ENCODE measurements around the gene LAG3.
A peak's percentile ranks its signal among the peaks of the same experiment; 100 is the strongest.

LAG3 gene

DNA sequence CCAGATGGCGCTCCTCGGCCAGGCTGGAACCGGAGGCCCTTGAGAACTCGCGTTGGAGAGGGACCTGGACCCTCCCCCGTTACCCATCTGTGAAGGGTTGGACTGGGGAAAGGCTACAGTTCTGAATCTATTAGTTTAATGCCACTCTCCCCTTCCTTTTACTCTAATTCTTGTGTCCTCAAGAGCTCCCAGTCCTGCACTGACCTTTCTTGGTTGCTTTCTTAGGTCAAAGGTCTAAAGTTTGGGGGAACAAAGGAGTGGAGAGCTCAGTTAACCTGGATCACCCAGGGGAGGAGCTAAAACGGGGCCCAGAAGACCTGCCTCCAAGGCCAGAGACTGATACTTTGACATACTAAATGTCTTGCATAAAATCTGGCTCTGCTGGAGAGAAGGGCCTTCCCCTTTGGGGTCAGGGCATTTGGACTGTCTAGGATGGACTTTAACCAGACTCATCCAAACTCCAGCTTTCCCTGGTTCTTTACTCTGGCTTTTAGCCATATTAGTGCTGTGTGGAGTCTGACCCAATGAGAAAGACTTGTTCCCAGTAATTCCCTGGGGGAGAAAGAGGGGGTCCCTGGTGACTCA lies 18.5 kb upstream of the LAG3 start:
- DNase-seq, result no peak

DNA sequence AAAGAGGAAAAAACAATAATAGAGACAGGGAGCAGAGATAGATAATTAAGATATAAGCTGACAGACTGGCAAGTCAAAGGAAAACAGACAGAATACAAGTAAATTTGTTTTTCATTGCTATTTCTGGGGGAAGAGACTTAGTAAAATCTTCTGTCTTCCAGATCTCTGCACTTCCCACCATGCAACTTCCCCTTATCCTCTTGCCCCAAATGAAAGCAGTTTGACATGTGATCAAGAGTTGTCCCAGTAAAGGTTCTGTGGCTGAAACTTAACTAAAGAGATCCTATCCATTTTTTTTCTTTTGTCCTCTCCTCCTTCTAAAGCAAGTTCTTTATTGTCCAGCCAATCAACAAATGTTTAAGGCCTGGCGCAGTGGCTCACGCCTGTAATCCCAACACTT lies 17.9 kb upstream of the LAG3 start:
- no peak for DNase-seq

DNA sequence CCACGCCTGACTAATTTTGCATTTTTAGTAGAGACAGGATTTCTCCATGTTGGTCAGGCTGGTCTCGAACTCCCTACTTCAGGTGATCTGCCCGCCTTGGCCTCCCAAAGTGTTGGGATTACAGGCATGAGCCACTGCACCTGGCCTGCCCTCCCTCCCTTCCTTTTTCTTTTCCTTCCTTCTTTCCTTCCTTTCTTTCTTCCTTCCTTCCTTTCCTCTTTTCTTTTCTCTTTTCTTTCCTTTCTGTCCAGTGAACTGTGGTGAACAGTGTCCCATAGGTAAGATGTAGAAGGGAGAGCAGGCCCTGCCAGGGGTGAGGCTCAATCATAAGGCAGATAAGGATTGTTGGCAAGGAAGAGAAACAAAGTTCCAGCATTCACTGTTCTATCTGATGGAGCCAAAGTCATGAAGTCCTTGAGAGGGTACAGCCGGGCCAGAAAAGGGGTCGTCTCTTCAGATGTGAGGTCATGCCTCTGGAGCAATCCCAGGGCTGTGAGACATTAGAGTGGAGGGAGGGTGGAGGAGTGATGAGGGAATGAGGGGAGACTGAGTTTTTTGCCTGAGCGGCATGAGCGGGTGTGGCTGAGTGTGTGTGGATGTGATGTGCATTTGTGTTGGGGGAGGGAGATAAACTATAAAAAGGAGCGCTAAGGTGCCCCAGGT lies 15.2 kb upstream of the LAG3 start:
- DNase-seq, result no peak

DNA sequence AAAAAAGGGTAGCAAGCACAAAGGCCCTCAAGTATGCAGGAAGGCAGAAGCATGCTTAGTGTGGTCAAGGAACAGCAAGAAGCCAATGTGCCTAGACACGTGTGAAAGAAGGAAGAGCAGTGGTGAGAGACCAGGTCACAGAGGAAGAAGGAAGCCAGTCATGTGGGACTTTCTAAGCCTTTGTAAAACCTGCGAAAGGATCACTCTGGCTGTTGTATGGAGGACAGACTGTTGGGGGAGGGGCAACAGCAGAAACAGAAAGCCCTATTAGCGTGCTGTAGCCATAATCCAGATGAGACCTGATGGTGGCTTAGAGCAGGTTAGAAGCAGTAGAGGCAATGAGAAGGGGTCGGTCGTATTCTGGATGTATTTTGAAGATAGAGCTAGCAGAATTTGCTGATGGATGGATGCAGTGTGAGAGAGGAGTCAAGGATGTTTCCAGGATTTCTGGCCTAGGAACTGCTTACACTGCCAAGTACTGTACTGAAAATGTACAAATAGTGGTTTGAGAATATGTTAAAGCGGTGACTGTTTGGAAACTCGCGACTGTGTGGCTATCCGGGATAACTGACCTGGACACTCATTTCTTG lies 13.7 kb upstream of the LAG3 start:
- no peak for DNase-seq

DNA sequence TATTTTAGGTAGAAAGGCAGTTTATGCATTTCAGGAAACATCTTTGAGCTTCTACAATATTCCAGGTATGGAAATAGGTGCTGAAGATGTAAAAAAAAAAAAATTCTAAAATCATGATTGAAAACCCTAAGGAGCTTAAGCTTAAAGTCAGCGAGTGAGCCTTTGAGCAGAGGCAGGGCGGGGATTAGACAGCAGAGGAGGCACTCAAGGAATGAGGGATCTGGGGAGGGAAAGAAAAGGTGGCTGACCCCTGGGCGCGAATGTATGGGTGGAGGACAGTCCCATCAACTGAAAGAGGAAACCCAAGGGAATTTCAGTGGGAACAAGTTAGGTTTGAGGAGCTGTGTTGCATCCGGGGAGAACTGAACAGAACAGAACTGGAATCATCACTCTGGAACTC lies 12.6 kb upstream of the LAG3 start:
- no peak for DNase-seq

DNA sequence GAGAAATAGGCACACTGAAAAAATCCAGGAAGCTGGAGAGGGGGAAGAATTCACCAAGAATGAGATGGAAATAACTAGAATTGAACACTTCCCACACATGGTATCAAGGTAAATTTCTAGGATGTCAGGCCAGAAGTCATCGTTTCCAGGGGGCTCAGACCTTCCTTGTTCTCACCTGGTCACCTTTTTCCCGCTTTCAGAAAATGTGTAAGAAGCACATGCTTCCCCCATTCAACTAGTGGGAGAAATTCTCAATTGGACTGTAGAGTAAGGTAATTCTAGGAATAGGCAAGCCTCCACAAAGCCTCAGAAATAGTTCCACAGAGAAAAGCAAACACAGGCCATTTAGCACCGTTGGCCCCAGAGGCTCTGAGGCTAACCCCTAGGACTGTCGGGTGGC lies 8.9 kb upstream of the LAG3 start:
- no peak for DNase-seq

DNA sequence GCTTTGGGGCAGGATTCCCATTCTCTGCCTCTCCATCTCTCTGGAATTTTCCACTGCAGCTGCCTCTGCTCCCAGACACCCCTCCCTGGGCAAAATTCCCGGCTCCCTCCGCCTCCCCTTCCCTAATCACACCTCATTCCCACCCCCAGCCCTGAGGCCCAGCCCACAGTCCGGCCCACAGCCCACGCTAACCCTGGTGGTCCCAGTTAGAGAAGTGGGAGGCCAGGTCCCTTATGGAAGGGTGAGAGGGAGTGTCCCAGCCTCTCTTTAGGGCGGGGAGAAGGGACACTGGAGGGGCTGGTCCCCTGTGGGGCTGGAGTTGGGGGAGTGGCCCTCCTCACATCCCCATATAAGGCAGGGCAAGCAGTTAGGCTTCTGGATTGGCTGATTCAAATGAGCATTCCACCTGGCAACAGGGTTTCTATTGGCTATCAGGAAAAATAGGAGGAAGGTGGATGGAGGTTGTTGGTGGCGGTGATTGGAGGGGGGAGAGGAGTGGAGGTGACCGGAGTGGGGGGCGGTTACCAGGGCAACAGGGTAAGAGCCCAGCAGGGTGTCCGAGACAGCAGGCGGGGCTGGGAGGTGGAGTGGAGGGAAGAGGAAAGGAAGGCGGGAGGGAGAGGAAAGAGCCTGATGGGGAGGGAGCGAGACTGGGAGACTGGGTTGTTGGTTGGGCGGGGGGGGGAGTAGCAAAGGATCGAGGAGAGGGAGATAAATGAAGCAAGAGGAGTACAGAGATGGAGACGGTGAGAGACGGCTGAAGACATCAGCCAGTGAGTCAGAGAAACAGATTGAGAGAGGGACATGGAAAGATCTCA lies 8.1 kb upstream of the LAG3 start:
- peak; percentile 99 for DNase-seq

DNA sequence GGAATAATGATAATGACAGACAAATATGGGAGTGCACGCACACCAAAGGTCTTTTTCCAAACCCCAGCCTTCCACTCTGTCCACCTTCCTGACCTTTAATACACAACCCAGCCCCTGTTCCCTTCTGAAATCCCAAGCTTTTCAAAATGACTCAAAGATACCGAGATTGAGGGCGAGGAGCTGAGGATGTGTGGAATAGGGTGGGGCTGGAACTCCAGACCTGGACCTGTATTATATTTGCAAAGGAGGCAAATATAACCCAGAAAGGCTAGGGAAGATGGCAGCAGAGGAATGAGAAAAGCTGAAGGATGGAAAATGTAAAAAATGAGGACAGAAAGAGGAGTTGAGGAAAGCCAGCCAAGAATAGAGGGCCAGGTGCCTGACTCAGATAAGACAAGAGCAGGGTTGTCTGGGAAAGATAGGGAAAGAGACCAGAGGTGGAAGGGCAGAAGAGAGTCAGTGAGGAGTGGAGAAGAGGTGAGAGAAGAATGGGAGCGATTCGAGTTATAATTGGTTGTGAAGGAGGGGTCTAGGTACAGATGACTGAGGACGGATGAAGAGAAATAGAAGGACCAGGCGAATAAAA lies 7.2 kb upstream of the LAG3 start:
- DNase-seq, result peak; percentile 65

DNA sequence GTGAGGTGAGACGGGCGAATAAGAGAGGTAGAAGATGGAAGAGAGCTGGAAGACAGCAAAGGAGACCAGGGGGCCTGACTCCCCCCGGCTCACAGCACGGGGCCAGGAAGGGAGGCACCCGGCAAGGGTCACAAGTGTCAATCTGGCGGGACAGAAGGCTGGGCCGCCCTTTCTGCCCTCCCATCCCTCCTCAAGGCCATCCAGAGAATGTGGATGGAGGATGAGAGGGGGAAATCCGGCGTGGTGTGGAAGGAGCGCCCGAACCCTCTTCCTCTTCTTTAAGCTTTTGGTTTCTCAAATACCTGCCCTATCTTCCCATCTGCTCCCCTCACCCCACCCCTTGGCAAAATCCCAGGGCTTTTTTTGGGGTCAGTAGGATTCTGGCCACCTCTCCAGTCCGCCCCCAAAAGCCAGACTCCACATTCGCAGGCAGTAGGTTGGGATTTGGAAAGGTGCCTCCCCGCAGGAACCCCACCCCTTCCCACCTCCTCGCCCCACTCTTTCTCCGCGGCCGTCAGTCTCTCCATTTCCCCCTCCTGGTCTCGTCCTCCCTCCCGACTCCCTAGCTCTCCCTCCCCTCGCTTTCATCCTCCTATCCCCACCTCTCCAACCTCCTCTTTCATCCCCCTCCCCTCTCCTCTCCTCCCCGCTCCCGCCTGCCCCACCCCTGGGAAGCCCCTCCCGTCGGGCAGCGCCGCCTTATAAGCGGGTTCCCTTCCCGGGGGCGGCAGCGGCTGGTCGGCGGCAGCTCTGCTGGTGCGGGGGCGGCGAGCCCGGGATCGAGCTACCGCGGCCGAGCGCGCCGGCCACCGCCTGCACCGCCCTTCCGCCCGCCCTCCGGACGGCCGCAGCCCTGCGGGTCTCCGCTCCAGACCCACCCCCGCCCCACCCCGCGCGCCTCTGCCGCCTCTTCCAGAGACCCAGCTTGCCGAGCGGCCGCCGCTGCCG lies 6.4 kb upstream of the LAG3 start, which contains the start of gene PTMS:
Gene PTMS, plus strand, starts transcription at position 730 of the 948 bp plus-strand sequence. CDS start 343 bp downstream, outside the sequence.
- peak; percentile 97 for DNase-seq

DNA sequence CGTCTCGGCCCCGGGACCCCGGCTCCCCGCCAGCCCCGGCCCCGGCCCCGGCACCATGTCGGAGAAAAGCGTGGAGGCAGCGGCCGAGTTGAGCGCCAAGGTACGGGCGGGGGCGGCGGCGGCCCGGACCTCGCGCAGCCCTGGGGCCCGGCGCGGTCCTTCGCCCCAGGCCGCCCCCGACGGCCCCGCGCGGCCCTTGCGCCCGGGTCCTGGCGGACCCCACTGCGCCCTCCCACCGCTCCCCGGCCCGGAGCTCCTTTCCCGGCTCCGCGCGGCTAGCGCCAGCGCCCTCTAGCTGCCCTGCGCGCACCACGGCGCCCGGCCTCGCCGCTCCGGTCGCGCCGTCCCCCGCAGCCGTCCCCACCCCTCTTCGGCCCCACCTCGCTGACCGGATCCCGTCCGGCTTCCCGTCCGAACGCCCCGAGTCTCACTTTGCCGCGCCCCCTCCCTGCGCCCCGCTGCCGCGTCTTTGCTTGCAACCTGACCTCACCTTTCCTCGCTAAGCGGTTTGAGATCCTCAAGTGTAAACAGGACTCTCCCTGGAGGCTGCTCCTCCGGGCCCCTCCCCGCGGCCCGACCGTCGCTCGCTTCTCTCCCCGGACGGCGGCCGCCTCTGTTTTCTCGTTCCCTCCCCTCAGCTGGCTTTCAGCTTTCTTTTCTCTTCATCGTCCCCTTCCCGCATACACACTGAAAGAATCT lies 5.5 kb upstream of the LAG3 start:
- peak; percentile 70 for DNase-seq

DNA sequence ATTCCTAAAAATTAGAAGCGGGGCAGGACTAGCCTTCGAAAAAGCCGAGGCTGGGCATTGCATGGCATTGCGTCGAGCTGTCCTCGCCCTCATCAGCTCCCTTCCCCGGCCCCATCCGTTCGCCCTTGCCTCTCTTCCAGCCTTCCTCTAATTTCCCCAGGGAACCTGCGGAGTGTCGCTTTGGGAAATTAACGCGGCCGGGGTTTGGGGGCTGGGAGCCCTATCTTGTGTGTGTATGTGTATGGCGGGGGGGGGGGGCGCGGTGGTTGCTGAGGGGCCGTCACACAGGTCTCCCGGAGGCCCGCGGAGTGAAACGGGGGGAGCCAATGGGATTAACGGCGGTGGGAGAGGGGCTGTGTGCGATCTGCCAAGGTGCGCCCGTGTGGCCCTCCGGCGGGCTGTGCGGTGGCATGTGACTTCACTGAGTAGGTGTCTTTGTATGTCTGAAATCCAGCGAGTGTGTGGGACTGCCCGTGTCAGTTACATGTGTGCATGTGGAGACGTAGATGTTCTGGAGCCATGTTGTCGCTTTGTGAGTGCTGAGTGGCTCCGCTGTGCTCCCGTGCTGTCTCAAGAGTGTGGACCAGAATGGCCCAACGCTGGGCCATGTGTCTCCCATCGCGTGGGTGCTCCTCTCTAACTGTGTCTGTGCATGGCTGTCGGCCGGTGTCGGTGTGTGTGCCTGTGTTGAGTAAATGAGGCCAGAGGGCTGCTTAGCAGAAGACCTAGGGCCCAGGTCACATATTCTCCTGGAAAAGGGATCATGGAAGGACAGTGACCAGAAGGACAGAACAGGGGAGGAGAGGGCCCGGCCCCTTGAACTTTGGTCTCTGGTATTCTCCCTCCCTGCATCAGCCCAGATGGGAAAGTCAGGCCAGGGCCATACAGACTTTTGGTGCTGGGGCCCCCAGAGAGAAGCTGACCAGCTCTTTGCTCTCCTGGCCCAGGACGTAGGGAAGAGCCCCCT lies 4.7 kb upstream of the LAG3 start:
- no peak for DNase-seq

DNA sequence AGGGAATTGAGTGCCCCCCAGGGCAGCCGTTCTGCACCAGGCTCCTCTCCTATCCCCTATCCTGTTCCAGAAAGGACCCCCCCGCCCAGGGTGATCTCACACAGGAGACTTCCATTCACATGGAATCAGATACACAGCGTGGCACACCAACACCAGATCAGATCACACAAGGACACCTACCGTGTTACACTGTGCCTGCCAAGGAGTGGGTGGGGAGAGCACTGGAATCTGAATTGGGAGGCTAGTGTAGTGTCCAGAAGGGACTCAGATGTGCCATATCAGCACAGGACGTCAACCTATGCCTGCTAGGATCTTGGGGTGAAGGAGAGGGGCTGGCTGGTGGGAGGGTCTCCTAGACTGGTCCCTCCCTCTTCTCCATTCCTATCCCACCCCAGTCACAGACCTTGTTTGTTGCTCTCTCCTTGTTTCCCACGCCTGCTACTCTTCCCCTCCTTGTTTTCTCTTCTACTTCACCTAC lies 3.8 kb upstream of the LAG3 start:
- DNase-seq, result no peak

DNA sequence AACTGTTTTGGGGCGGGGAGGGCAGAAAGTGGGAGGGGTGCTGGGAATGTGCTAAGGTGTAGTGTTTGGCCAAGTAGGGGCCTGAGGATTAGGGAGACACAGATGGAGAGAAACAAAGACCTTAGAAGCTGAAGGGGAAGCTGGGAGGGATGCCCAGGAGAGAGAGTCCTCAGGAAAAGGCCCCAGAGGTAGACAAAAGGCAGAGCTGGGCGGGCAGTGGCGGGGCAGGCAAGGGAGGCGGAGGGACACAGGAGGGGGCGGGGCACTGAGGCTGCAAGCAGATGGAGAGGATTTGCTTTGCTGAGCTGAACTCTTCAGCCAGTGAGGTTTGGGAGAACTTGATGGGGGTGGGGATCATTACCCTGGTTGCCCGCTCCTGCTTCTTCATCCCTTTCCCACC lies 3.3 kb upstream of the LAG3 start:
- DNase-seq, result peak; percentile 31

DNA sequence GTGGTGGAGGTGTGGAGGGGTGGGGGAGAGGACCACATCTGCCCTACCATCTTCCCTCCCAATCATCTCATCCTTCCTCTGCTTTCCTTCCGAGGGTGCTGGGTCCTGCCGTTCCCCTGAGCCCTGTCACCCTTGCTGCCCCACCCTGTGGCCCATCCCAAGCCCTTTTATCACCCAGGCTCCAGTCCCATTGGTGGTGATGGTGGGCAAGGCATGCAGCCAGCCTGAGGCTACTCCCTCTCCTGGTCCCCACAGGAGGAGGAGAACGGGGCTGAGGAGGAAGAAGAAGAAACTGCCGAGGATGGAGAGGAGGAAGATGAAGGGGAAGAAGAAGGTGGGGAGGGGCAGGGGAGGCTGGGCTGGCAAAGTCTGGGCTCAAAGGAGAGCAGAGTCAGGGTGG lies 2.7 kb upstream of the LAG3 start:
- DNase-seq, result no peak

DNA sequence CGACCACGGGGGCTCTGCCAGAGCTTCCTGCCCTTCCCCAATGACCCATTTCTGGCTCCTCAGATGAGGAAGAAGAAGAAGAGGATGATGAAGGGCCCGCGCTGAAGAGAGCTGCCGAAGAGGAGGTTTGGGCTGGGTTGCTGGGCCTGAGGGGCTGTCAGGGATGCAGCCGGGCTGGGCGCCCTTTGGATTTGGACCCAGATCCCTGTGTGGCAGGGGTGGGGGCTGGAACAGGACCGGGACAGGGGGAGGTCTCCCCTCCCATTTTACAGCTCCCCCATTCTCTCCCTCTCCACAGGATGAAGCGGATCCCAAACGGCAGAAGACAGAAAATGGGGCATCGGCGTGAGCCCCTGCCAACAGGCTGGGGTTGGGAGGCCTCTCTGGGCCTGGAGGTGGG lies 2.2 kb upstream of the LAG3 start:
- DNase-seq, result no peak

DNA sequence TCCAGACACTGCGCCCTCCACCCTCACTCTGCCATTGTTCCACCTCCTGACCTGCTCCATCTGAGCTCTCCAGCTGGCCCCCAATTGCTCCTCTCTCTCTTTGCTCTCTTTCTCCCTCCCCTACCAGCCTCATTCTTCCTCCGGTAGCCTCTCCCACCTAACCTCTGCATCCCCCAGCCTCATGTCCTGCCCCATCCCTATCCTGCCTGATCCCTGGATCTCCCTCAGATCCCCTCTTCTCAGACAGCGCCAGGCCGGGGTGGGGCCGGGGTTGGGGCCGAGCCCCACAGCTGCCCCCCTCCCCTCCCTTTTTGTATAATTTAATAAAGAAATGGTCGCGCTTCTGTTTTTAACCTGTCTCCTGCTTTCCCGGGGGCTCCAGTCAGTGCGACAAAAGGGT lies 1.7 kb upstream of the LAG3 start:
- no peak for DNase-seq

DNA sequence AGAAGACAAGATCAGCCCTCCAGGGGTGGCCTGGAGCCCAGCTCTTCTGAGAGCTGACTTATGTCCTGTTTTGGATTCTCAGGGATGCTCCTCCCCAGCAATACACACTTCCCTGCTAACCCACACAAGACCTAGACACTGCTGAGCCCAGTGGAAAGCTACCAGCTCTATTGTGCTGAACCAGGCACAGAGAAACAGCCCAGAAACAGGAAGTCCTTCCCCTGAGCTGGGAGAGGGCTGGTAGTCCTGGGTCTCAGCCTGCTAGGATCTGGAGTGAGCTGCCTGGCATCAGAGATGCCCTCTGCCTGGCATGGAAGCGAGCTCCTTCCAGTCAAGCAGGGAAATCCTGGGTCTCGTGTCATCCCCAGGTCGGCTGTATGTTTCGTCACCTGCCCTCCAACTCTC lies 1.2 kb upstream of the LAG3 start:
- no peak for DNase-seq

DNA sequence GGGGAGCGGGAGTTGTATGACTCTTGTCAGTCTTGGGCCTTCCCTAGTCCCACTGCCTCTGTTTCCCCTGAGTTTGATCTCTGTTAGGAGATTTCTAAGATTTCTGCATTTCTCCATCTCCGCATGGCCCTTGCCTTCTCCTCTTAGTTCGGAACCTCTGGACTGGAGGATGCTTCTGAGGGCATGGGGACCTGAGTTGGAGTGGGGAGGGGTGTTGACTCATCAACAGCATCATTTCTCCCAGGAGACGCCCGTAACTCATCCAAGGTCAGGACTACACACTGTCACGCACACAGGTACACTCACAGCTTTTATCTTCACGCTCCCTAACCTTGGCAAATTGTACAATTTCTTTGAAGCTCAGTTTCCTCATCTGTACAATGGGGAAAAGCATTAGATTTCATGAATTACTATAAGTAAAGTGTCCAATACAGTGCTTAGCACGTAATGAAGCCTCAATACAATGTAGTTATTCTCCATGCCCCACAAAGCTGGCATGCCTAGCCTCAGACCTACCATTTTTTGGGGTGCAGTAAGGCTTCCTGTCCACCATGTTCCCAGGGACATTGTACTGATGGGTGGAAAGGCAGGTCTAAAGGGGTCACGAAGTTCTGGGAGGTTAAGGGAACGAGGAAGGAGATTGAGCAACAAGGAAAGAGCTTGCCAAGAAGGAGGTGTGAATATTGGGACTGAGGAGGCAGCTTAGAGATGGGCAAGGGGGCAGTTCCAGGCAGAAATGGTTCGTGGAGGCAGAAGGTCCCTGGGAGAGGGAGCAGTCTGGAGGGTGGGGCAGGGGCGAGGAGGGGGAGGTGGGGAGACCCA lies 600 bp upstream of the LAG3 start:
- DNase-seq, result no peak

Measured in NCI-H345 (cell line).